GM12872 (cell line): ENCODE results near the gene RPL19.

Source experiments
- TF ChIP-seq, protein P1 (sequence below): IDR thresholded peaks from 3 replicates; pipeline ENCODE4 v1.5.1; 2011; ENCODE audit warnings: low read depth, mild to moderate bottlenecking, low read length, moderate library complexity; ENCODE audit not compliant: insufficient read depth

Gene RPL19

DNA sequence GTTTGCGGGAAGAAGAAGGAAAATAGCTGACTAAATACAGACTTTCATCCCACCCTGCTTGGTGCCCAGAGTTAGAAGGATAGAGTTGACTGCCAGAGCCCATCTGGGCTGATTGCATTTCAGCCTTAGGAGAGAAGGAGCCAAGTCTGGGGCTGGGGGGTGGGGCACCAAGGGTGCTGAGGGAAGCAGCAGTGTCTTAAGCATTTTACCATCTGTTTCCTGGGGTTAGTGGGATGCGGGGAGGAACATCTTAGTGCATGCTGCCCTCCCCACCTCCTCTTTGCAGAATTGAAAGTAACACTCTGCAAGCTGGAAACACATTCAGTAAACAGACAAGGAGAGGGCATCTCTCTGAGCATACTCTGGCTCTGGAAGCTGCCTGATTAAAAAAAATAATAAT is 32.6 kb upstream of the RPL19 start:
- TF ChIP-seq, protein P1, sequence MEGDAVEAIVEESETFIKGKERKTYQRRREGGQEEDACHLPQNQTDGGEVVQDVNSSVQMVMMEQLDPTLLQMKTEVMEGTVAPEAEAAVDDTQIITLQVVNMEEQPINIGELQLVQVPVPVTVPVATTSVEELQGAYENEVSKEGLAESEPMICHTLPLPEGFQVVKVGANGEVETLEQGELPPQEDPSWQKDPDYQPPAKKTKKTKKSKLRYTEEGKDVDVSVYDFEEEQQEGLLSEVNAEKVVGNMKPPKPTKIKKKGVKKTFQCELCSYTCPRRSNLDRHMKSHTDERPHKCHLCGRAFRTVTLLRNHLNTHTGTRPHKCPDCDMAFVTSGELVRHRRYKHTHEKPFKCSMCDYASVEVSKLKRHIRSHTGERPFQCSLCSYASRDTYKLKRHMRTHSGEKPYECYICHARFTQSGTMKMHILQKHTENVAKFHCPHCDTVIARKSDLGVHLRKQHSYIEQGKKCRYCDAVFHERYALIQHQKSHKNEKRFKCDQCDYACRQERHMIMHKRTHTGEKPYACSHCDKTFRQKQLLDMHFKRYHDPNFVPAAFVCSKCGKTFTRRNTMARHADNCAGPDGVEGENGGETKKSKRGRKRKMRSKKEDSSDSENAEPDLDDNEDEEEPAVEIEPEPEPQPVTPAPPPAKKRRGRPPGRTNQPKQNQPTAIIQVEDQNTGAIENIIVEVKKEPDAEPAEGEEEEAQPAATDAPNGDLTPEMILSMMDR: no peak

DNA sequence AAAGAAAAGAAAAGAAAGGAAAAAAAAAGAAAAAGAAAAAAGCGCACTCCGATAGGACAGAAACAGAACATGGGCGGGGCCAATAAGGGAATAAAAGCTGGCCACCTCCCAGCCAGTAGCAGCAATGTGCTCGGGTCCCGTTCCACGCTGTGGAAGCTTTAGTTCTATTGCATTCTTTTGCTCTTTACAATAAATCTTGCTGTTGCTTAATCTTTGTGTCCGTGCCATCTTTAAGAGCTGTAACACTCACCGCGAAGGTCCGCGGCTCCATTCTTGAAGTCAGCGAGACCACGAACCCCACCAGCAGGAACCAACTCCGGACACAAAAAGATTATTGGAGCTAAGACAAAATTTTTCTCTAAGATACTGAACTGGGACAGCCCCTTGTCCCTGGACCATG is 31.0 kb upstream of the RPL19 start:
- TF ChIP-seq, protein P1: no peak

DNA sequence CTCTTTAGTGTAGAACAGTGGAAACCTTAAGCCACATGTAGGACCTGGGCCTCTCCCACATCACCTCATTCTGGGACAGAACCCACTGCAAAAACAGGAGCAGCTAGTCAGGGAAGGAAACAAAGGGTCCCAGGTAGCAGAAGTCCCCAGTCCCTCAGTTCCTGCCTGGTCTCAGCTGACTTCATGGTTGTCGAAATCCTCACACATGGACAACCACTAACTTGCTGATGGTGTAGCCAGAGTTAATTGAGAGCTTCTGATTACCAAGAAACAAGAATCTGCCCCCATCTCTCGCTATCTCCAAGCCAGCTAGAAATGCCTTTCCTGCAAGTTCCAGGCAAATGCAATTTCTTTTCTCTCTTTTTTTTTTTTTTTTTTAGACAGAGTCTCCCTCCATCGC is 30.6 kb upstream of the RPL19 start:
- TF ChIP-seq, protein P1: no peak

DNA sequence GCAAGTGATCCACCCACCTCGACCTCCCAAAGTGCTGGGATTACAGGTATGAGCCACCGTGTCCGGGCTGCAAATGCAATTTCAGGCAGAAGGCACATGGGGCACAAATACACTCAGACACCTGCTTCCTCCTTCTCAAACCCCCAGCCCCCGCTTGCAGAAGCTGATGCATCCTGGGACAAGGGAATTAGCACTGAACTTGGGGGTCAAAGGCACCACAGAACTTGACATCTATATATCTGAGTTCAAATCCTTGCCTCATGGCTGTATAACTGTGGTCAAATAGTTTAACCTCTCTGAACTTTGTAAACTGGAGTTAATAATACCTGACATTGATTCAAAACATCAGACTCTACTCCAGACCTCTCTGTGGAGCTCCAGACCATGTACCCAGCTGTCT is 30.0 kb upstream of the RPL19 start:
- TF ChIP-seq, protein P1: no peak

DNA sequence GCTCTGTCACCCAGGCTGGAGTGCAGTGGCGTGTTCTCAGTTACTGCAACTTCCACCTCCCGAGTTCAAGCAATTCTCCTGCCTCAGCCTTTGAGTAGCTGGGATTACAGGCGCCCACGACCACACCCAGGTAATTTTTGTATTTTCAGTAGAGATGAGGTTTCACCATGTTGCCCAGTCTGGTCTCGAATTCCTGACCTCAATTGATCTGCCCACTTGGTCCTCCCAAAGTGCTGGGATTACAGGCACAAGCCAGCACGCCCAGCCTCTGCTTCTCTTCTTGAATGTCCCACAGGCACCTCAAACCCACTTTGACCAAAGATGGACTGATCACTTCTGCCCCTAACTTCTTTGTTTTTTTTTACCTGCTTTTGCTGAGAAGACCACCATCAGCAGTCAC is 29.5 kb upstream of the RPL19 start:
- TF ChIP-seq, protein P1: no peak

GRCh38 chr17:39171933-39172332 is 28.1 kb upstream of the RPL19 start:
- TF ChIP-seq, protein P1: no peak

- TF ChIP-seq, protein P1: no peak
These were observed 27.0 kb upstream of the RPL19 start for GRCh38 chr17:39173080-39173479.
